Uterus (tissue), 4 donors: ENCODE data around the gene FSTL5. TPM values are rescaled to one million over a fixed set of nuclear protein-coding genes. Genes with fewer than 3 reads are reported as not detected.

Source experiments
- DNase-seq, 2 donors: peaks; one replicate each; pipeline ENCODE4 v3.0.0-alpha.2; 2019 to 2020
- H3K27ac ChIP-seq, 2 donors: fragments of 200-600 bp; sonication (generic); 1 replicate in 1 of 2; 2 replicates in 1 of 2; pipeline ENCODE4 v1.5.1; 2016 to 2018
- H3K27me3 ChIP-seq, 2 donors: fragments of 200-600 bp; sonication (generic); one replicate each; pipeline ENCODE4 v1.5.1; 2018 to 2019; ENCODE audit warnings: control low read depth in 1 of 2
- H3K36me3 ChIP-seq, 2 donors: fragments of 200-600 bp; sonication (generic); one replicate each; pipeline ENCODE4 v1.5.1; 2019; ENCODE audit warnings: control low read depth in 1 of 2
- H3K4me1 ChIP-seq, 2 donors: fragments of 200-600 bp; sonication (generic); one replicate each; pipeline ENCODE4 v1.5.1; 2018 to 2019; ENCODE audit warnings: control low read depth in 1 of 2
- H3K4me3 ChIP-seq, 2 donors: fragments of 200-600 bp; sonication (generic); 1 replicate in 1 of 2; 2 replicates in 1 of 2; pipeline ENCODE4 v1.5.1; 2018 to 2019; ENCODE audit warnings: mild to moderate bottlenecking in 1 of 2
- H3K9me3 ChIP-seq, 2 donors: fragments of 200-600 bp; sonication (generic); one replicate each; pipeline ENCODE4 v1.5.1; 2019; ENCODE audit warnings: control low read depth in 1 of 2
- CTCF ChIP-seq, 4 experiments: fragments of 200-600 bp in 2 of 4; fragments of 450-650 bp in 2 of 4; sonication (generic) in 2 of 4; IDR thresholded peaks; one replicate each; pipeline ENCODE4 v1.5.1; 2016 to 2019; ENCODE audit warnings: antibody characterized with exemption in 4 of 4, mild to moderate bottlenecking in 2 of 4, moderate library complexity in 1 of 4
- POLR2A ChIP-seq, 2 donors: fragments of 450-650 bp; IDR thresholded peaks; one replicate each; pipeline ENCODE4 v1.6.1; 2016; ENCODE audit warnings: antibody characterized with exemption in 2 of 2, mild to moderate bottlenecking in 1 of 2, moderate library complexity in 1 of 2
- intact Hi-C: fragments of 100-400 bp; cut with DNase I; formaldehyde crosslinking; loops from one replicate; pipeline ENCODE4 v1.15.1; 2023; ENCODE audit warnings: low total_unique reads
- total RNA-seq, 4 donors: library from RNA; depleted of rRNA in 3 of 4; stranded (reverse); fragments of >200 nt in 3 of 4; gene quantifications; one replicate each; pipeline versions ENCODE4 v1.1.0 to v1.2.4, GENCODE V29; 2014 to 2023
- donor health status: DM: yes; HTN: yes; CAD: no.

The FSTL5 gene
- total RNA-seq, 4 donors from 2014 or later: 2.4 TPM; not detected in 3

- Histone ChIP-seq H3K27ac (no peak overlapping the region), H3K27me3 (no peaks in the 10 kb centered on the region), H3K36me3 (no peaks in the 10 kb centered on the region), H3K4me1 (no peaks in the 10 kb centered on the region), H3K4me3 (no peak overlapping the region), H3K9me3 (no peaks in the 10 kb centered on the region)
- TF ChIP-seq POLR2A (IDR thresholded peaks at IDR 0.05) (no peak), CTCF (IDR thresholded peaks at IDR 0.05) (no peak)
- intact Hi-C loops: no loop called here
- no peak for DNase-seq
Observed at GRCh38 chr4:161404346-161405110, 759.3 kb downstream of the FSTL5 start.

- no peak overlapping the region for H3K4me3 ChIP-seq
- no peaks in the 10 kb centered on the region for H3K4me1 ChIP-seq
- H3K36me3 ChIP-seq: no peaks in the 10 kb centered on the region
- no peaks in the 10 kb centered on the region for H3K27me3 ChIP-seq
- H3K27ac ChIP-seq: no peak overlapping the region
- intact Hi-C loops: no loop called here
- TF ChIP-seq CTCF (IDR thresholded peaks at IDR 0.05): no peak
- TF ChIP-seq POLR2A (IDR thresholded peaks at IDR 0.05): no peak
- no peaks in the 10 kb centered on the region for H3K9me3 ChIP-seq
- DNase-seq: no peak
Observed at GRCh38 chr4:161403781-161404180, 760.0 kb downstream of the FSTL5 start.

DNA sequence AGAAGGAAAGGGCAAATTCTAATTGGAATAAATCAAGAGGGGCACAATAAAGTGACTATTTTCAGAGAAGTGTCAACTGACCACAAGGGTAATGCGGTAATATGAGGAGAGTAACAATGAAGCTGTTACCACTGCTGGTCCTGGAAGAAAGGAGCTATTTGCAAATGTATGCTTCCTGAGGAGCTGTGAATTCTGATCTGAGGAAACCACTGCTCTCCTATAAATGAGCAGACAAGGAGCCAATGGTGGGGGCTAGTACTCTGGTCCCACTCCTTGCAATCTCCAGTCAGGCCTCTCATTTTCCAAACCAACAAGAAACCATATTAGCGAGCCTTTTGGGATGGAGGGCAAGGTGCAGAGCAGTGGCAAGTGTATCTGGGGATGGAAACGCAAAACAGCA lies 770.2 kb downstream of the FSTL5 start:
- TF ChIP-seq CTCF (IDR thresholded peaks at IDR 0.05) (no peak), POLR2A (IDR thresholded peaks at IDR 0.05) (no peak)
- Histone ChIP-seq H3K36me3 (no peaks in the 10 kb centered on the region), H3K9me3 (no peaks in the 10 kb centered on the region), H3K27ac (no peak overlapping the region), H3K4me3 (no peak overlapping the region), H3K27me3 (no peaks in the 10 kb centered on the region), H3K4me1 (no peaks in the 10 kb centered on the region)
- no peak for DNase-seq
- intact Hi-C loops: no loop called here

GRCh38 chr4:161382655-161383054 lies 781.1 kb downstream of the FSTL5 start:
- Histone ChIP-seq H3K4me3 (no peak overlapping the region), H3K4me1 (no peaks in the 10 kb centered on the region), H3K36me3 (no peaks in the 10 kb centered on the region), H3K9me3 (no peaks in the 10 kb centered on the region), H3K27ac (no peak overlapping the region), H3K27me3 (no peaks in the 10 kb centered on the region)
- TF ChIP-seq POLR2A (IDR thresholded peaks at IDR 0.05) (no peak), CTCF (IDR thresholded peaks at IDR 0.05) (no peak)
- DNase-seq: no peak
- intact Hi-C loops: no loop called here

- no peaks in the 10 kb centered on the region for H3K27me3 ChIP-seq
- DNase-seq: no peak
- no peaks in the 10 kb centered on the region for H3K36me3 ChIP-seq
- H3K4me1 ChIP-seq: no peaks in the 10 kb centered on the region
- no peak overlapping the region for H3K27ac ChIP-seq
- intact Hi-C loops: no loop called here
- H3K9me3 ChIP-seq: no peaks in the 10 kb centered on the region
- no peak for TF ChIP-seq CTCF (IDR thresholded peaks at IDR 0.05)
- TF ChIP-seq POLR2A (IDR thresholded peaks at IDR 0.05): no peak
- H3K4me3 ChIP-seq: no peak overlapping the region
Observed at GRCh38 chr4:161376275-161376674, 787.5 kb downstream of the FSTL5 start.
